MM.1S (cell line): Measurements from ENCODE around the gene ARSK.

Source experiments
- DNase-seq: peaks from one replicate; pipeline ENCODE4 v3.0.0-alpha.2; 2015
- H2AFZ ChIP-seq: fragments of 300-600 bp; sonication (generic); 2 replicates; pipeline ENCODE4 v1.6.0; 2016; ENCODE audit warnings: antibody characterized with exemption, low read length
- H3F3A ChIP-seq: fragments of 300-600 bp; sonication (generic); 2 replicates; pipeline ENCODE4 v1.6.1; 2016; ENCODE audit warnings: mild to moderate bottlenecking, antibody characterized with exemption, low read length, moderate library complexity, mixed read lengths; ENCODE audit not compliant: insufficient read depth
- H3K27ac ChIP-seq: fragments of 300-600 bp; sonication (generic); 2 replicates; pipeline ENCODE4 v1.5.1; 2016; ENCODE audit warnings: mild to moderate bottlenecking, low read length
- H3K27me3 ChIP-seq: fragments of 300-600 bp; sonication (generic); replicated peaks from 2 replicates; pipeline ENCODE4 v1.6.0; 2016; ENCODE audit warnings: low read length; ENCODE audit not compliant: insufficient read depth
- H3K36me3 ChIP-seq: fragments of 300-600 bp; sonication (generic); replicated peaks from 2 replicates; pipeline ENCODE4 v1.6.1; 2016; ENCODE audit warnings: mild to moderate bottlenecking, low read length, mixed read lengths; ENCODE audit not compliant: insufficient read depth
- H3K4me1 ChIP-seq: fragments of 300-600 bp; sonication (generic); 2 replicates; pipeline ENCODE4 v1.6.1; 2016; ENCODE audit warnings: low read length, mixed read lengths
- H3K4me2 ChIP-seq: fragments of 300-600 bp; sonication (generic); 2 replicates; pipeline ENCODE4 v1.6.0; 2016; ENCODE audit warnings: low read depth, low read length
- H3K4me3 ChIP-seq: fragments of 300-600 bp; sonication (generic); 2 replicates; pipeline ENCODE4 v1.5.1; 2016; ENCODE audit warnings: low read length, mixed read lengths
- H3K79me2 ChIP-seq: fragments of 300-600 bp; sonication (generic); 2 replicates; pipeline ENCODE4 v1.6.1; 2016; ENCODE audit warnings: mixed run types, low read length, mixed read lengths
- H3K9ac ChIP-seq: fragments of 300-600 bp; sonication (generic); 2 replicates; pipeline ENCODE4 v1.6.1; 2016; ENCODE audit warnings: low read length, mixed read lengths
- H3K9me2 ChIP-seq: fragments of 300-600 bp; sonication (generic); replicated peaks from 2 replicates; pipeline ENCODE4 v1.6.1; 2016; ENCODE audit warnings: mild to moderate bottlenecking, low read length, mixed read lengths; ENCODE audit not compliant: insufficient read depth
- H3K9me3 ChIP-seq: fragments of 300-600 bp; sonication (generic); replicated peaks from 2 replicates; pipeline ENCODE4 v1.6.1; 2016; ENCODE audit warnings: mild to moderate bottlenecking, low read length, mixed read lengths; ENCODE audit not compliant: insufficient read depth
- H4K20me1 ChIP-seq: fragments of 300-600 bp; sonication (generic); 2 replicates; pipeline ENCODE4 v1.6.1; 2016; ENCODE audit warnings: mild to moderate bottlenecking, low read length, moderate library complexity, mixed read lengths; ENCODE audit not compliant: insufficient read depth
- EZH2 ChIP-seq: fragments of 300-600 bp; sonication (generic); optimal IDR thresholded peaks from 2 replicates; pipeline ENCODE3; 2017; ENCODE audit warnings: low read depth, mild to moderate bottlenecking, antibody characterized with exemption, low read length, mixed read lengths
- EZH2phosphoT487 ChIP-seq: fragments of 300-600 bp; sonication (generic); IDR thresholded peaks from 2 replicates; pipeline ENCODE4 v1.6.1; 2018; ENCODE audit warnings: antibody characterized with exemption, low read length
- TF ChIP-seq, protein P1 (sequence below): fragments of 300-600 bp; sonication (generic); IDR thresholded peaks from 2 replicates; pipeline ENCODE4 v1.5.1; 2016; ENCODE audit warnings: antibody characterized with exemption, low read length, mixed read lengths

ARSK gene

DNA sequence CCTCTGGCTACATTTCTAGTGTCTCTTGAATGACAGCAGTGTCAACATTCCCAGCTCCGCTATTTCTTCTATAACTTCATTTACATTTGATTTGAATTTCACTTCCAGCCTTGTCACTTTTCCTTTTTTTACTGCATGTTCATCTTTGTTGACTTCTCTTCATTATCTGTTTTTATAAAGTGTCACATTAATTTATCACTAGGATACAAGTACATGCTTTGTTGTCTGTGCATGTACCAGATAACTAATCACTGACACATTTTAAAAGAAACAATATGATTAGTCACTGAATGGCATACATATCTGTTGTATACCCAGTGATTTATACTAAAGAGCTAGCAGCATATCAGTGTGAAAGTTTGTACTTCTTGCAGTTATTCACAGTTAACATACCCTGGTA is 29.1 kb downstream of the ARSK start:
- TF ChIP-seq, protein P1, sequence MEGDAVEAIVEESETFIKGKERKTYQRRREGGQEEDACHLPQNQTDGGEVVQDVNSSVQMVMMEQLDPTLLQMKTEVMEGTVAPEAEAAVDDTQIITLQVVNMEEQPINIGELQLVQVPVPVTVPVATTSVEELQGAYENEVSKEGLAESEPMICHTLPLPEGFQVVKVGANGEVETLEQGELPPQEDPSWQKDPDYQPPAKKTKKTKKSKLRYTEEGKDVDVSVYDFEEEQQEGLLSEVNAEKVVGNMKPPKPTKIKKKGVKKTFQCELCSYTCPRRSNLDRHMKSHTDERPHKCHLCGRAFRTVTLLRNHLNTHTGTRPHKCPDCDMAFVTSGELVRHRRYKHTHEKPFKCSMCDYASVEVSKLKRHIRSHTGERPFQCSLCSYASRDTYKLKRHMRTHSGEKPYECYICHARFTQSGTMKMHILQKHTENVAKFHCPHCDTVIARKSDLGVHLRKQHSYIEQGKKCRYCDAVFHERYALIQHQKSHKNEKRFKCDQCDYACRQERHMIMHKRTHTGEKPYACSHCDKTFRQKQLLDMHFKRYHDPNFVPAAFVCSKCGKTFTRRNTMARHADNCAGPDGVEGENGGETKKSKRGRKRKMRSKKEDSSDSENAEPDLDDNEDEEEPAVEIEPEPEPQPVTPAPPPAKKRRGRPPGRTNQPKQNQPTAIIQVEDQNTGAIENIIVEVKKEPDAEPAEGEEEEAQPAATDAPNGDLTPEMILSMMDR, result no peak
- no peak overlapping the region for H3K4me2 ChIP-seq
- no peaks in the 10 kb centered on the region for H3K79me2 ChIP-seq
- no peak overlapping the region for H2AFZ ChIP-seq
- DNase-seq, result no peak
- no peaks in the 10 kb centered on the region for H3K9me2 ChIP-seq
- H3K27ac ChIP-seq, result no peak overlapping the region
- no peaks in the 10 kb centered on the region for H3K9me3 ChIP-seq
- H3K4me3 ChIP-seq, result no peak overlapping the region
- no peaks in the 10 kb centered on the region for H3F3A ChIP-seq
- no peaks in the 10 kb centered on the region for H4K20me1 ChIP-seq
- H3K9ac ChIP-seq, result no peak overlapping the region
- H3K36me3 ChIP-seq, result no peaks in the 10 kb centered on the region
- H3K27me3 ChIP-seq, result no peaks in the 10 kb centered on the region
- H3K4me1 ChIP-seq, result no peaks in the 10 kb centered on the region

DNA sequence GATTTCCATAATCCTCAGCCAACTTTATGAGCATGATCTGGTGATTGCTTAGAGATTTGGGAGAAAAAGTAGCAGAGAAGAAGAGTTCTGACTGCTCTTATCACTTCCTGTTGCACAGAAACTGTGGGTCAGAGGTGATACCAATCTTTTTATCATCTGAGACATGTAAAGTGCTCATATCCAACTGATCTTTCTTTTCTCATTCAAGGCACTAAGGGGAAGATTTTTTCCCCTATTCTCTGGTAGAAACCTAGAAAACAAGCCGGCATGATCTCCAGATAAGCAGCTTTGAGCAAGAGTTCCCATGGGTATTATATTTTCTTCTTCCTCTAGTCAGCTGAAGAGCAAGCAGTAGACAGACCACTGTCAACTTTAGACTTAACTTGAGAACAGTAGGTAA is 36.0 kb downstream of the ARSK start:
- H3K27ac ChIP-seq, result no peak overlapping the region

DNA sequence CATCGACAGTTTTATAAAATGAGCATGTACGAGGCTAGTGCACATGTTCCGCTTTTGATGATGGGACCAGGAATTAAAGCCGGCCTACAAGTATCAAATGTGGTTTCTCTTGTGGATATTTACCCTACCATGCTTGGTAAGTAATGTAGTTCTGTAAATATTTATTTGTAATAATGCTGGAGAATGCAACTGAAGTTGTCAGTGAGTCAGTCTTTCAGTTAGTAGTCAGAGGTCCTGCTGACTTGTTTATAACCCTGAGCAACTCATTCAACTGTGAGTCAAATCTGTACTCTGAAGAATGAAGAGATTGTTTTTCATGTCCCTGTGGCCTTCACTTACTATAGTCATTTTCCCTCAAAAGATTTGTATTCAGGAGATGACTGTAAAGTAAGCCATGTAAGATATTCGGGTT is 36.6 kb downstream of the ARSK start:
- H3K4me1 ChIP-seq, result no peaks in the 10 kb centered on the region; the same call in 1 of the 2 replicates

More for the DNA sequence above, 36.0 kb downstream of the ARSK start:
- Histone ChIP-seq H3K9me3 (no peaks in the 10 kb centered on the region), H3K79me2 (no peaks in the 10 kb centered on the region), H3K9ac (no peak overlapping the region), H3K36me3 (no peaks in the 10 kb centered on the region; the same call in 1 of the 2 replicates), H3K9me2 (no peaks in the 10 kb centered on the region), H3K4me2 (no peak overlapping the region), H3F3A (no peaks in the 10 kb centered on the region), H4K20me1 (no peaks in the 10 kb centered on the region), H3K27me3 (no peaks in the 10 kb centered on the region), H3K4me3 (no peak overlapping the region), H2AFZ (no peak overlapping the region), H3K4me1 (no peaks in the 10 kb centered on the region; the same call in 1 of the 2 replicates)
- TF ChIP-seq EZH2, result no peak
- TF ChIP-seq EZH2phosphoT487, result no peak
- TF ChIP-seq, protein P1, result no peak
- no peak for DNase-seq

More for the DNA sequence above, 36.6 kb downstream of the ARSK start:
- Histone ChIP-seq H3K9me3 (no peaks in the 10 kb centered on the region), H3K9me2 (no peaks in the 10 kb centered on the region), H3K4me3 (no peak overlapping the region), H2AFZ (no peak overlapping the region), H3K4me2 (no peak overlapping the region), H3K36me3 (no peaks in the 10 kb centered on the region; the same call in 1 of the 2 replicates), H3K27me3 (no peaks in the 10 kb centered on the region), H3K27ac (no peak overlapping the region), H3K9ac (no peak overlapping the region), H3F3A (no peaks in the 10 kb centered on the region), H4K20me1 (no peaks in the 10 kb centered on the region), H3K79me2 (no peaks in the 10 kb centered on the region)
- TF ChIP-seq EZH2phosphoT487 (no peak), EZH2 (no peak)
- TF ChIP-seq, protein P1, result no peak
- no peak for DNase-seq
